ENCODE measurements around the gene XPC. TPM values are rescaled to one million over a fixed set of nuclear protein-coding genes. Genes with fewer than 3 reads are reported as not detected.

Gene XPC
- total RNA-seq, 3 donors from 2014 or later (not counting 1 experiment from before 2014, with no cell fraction given): 45.5 to 62.1 (median 50.0) TPM

DNA sequence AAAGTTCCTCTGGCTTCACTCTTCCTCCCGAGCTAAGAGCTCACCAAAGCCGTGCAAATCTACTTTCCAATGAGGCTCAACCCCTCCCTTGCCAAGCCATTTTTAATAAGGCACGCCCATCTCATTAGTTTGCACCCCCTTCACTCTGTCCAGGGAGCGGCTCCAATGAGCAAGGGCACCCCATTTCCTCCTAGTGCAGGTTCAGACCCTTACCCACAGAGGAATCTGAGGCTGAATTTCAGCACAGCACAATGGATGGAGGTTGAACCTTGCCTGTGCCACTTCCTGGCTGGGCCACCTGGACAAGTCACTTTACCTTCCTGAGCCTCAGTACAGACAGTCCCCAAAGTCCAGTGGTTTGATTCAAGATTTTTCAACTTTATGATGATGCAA lies 25.4 kb downstream of the XPC start:
- Mint-ChIP-seq H3K9me3 (no peaks in the 10 kb centered on the region), H3K4me3 (no peak overlapping the region), H3K36me3 (peaks cover 10% of the 10 kb centered on the region), H3K27me3 (ENCODE audit: low read depth in 2 of 2) (no peaks in the 10 kb centered on the region), H3K27ac (peak overlapping the region in 1 of 2 donors; percentile 27), H3K4me1 (peaks cover 0 to 7% of the 10 kb centered on the region in 2 donors)
- Histone ChIP-seq H3K4me1 (ENCODE audit: control insufficient read depth, insufficient read depth, low read length) (no peaks in the 10 kb centered on the region), H3K27me3 (ENCODE audit: control insufficient read depth, insufficient read depth, low read length) (no peaks in the 10 kb centered on the region), H3K36me3 (ENCODE audit: control insufficient read depth, insufficient read depth, low read length) (peaks cover 46% of the 10 kb centered on the region), H3K4me3 (ENCODE audit: low read length) (no peak overlapping the region), H3K9me3 (ENCODE audit: control insufficient read depth, insufficient read depth, low read length) (no peaks in the 10 kb centered on the region), H3K27ac (ENCODE audit: low read length) (no peak overlapping the region)
- no peak for TF ChIP-seq CTCF (IDR thresholded peaks at IDR 0.05)
- 96% methylated on average over 4 of the region's 4 CpGs for WGBS (ENCODE audit: insufficient coverage)
- intact Hi-C loops (cut with micrococcal nuclease): no loop called here
- DNase-seq (no peak), ATAC-seq (no peak)

DNA sequence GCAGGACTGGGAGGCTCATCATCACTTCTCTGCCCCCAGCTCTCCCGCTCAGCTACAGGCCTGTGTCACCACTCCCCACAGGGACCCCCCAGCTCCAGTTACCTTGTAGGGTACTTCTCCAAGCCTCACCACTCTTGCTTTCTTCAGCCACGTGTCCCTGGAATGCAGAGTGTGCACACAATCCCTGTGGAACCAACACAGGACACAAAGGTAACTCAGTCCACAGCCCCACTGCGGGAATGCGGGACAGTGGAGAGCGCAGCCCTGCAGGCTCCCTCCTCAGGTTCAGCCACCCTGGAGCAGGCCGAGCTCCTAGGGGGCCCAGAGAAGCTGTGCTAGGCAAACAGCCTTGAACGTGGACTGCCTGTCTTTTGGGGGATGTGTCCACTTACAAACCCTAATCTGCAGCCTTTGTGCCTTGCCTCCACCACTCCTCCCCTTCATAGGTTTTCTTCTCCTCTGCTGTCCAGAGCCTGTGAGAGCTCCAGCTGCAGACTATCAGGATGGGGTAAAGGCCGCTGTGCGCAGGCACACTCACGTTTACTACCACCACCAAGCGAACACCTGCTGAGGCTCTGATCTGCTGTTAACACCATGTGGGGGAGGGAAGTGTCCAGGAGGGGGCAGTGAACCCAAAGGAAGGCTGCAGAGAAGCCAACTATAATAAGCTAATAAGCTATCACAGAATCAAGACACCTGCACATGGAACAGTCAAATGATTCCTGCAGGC lies 26.0 kb downstream of the XPC start:
- no peak for TF ChIP-seq CTCF (IDR thresholded peaks at IDR 0.05)
- peaks cover 8% of the 10 kb centered on the region for H3K36me3 Mint-ChIP-seq
- no peak overlapping the region for H3K4me3 ChIP-seq (ENCODE audit: low read length)
- H3K4me1 Mint-ChIP-seq: peaks cover 0 to 7% of the 10 kb centered on the region in 2 donors
- peak overlapping the region in 1 of 2 donors; percentile 27 for H3K27ac Mint-ChIP-seq
- no peaks in the 10 kb centered on the region for H3K27me3 Mint-ChIP-seq (ENCODE audit: low read depth in 2 of 2)
- H3K9me3 ChIP-seq (ENCODE audit: control insufficient read depth, insufficient read depth, low read length): no peaks in the 10 kb centered on the region
- peaks cover 46% of the 10 kb centered on the region for H3K36me3 ChIP-seq (ENCODE audit: control insufficient read depth, insufficient read depth, low read length)
- intact Hi-C loops (cut with micrococcal nuclease): no loop called here
- H3K27ac ChIP-seq (ENCODE audit: low read length): no peak overlapping the region
- ATAC-seq (peak in 2 of 3 donors; percentile 51 to 53), DNase-seq (peak in 1 of 2 donors; percentile 45)
- no peaks in the 10 kb centered on the region for H3K4me1 ChIP-seq (ENCODE audit: control insufficient read depth, insufficient read depth, low read length)
- H3K27me3 ChIP-seq (ENCODE audit: control insufficient read depth, insufficient read depth, low read length): no peaks in the 10 kb centered on the region
- H3K4me3 Mint-ChIP-seq: no peak overlapping the region
- WGBS (ENCODE audit: insufficient coverage): 96% methylated on average over 10 of the region's 11 CpGs
- no peaks in the 10 kb centered on the region for H3K9me3 Mint-ChIP-seq

- Mint-ChIP-seq H3K4me3 (no peak overlapping the region), H3K9me3 (no peaks in the 10 kb centered on the region), H3K4me1 (peaks cover 0 to 8% of the 10 kb centered on the region in 2 donors), H3K27ac (no peak overlapping the region), H3K27me3 (ENCODE audit: low read depth in 2 of 2) (no peaks in the 10 kb centered on the region), H3K36me3 (peaks cover 8% of the 10 kb centered on the region)
- no peak for TF ChIP-seq CTCF (IDR thresholded peaks at IDR 0.05)
- Histone ChIP-seq H3K4me3 (ENCODE audit: low read length) (no peak overlapping the region), H3K27ac (ENCODE audit: low read length) (no peak overlapping the region), H3K36me3 (ENCODE audit: control insufficient read depth, insufficient read depth, low read length) (peaks cover 46% of the 10 kb centered on the region), H3K4me1 (ENCODE audit: control insufficient read depth, insufficient read depth, low read length) (no peaks in the 10 kb centered on the region), H3K9me3 (ENCODE audit: control insufficient read depth, insufficient read depth, low read length) (no peaks in the 10 kb centered on the region), H3K27me3 (ENCODE audit: control insufficient read depth, insufficient read depth, low read length) (no peaks in the 10 kb centered on the region)
- 95% methylated on average over 12 of the region's 12 CpGs for WGBS (ENCODE audit: insufficient coverage)
- intact Hi-C loops (cut with micrococcal nuclease): no loop called here
- ATAC-seq (no peak), DNase-seq (no peak)
These were observed 26.8 kb downstream of the XPC start for GRCh38 chr3:14151471-14152083.

Data from natural killer cell (primary cell).